HepG2 (cell line): ENCODE data around the gene GBGT1. TPM values are rescaled to one million over a fixed set of nuclear protein-coding genes. Genes with fewer than 3 reads are reported as not detected.

Source experiments
- ARHGAP35 ChIP-seq: sonication (generic); formaldehyde crosslinking; IDR thresholded peaks from 2 replicates; pipeline ENCODE4 v1.9.0; 2022; ENCODE audit warnings: mild to moderate bottlenecking, inconsistent platforms, moderate library complexity, missing genetic modification reagents, borderline replicate concordance
- BRF2 ChIP-seq: sonication (generic); formaldehyde crosslinking; IDR thresholded peaks from 2 replicates; pipeline ENCODE4 v1.8.1; 2022; ENCODE audit warnings: mild to moderate bottlenecking, missing genetic modification reagents
- ELF3 ChIP-seq: IDR thresholded peaks from 2 replicates; pipeline ENCODE4 v1.6.1; 2016; ENCODE audit warnings: missing genetic modification reagents, missing compliant biosample characterization
- GPN1 ChIP-seq: sonication (generic); formaldehyde crosslinking; IDR thresholded peaks from 2 replicates; pipeline ENCODE4 v1.5.1; 2020; ENCODE audit warnings: missing genetic modification reagents, borderline replicate concordance
- HES4 ChIP-seq: sonication (generic); formaldehyde crosslinking; IDR thresholded peaks from 2 replicates; pipeline ENCODE4 v1.9.0; 2021; ENCODE audit warnings: mild to moderate bottlenecking, missing genetic modification reagents, borderline replicate concordance
- HNRNPL ChIP-seq: fragments of 200-400 bp; formaldehyde crosslinking; IDR thresholded peaks from 2 replicates; pipeline ENCODE4 v1.6.1; 2017; ENCODE audit warnings: mild to moderate bottlenecking, low read depth, low read length
- IKZF5 ChIP-seq: IDR thresholded peaks from 2 replicates; pipeline ENCODE4 v1.6.1; 2018; ENCODE audit warnings: missing genetic modification reagents, mild to moderate bottlenecking, missing compliant biosample characterization
- KLF16 ChIP-seq, 2 experiments: sonication (generic) in 1 of 2; formaldehyde crosslinking in 1 of 2; IDR thresholded peaks; 2 replicates each; pipeline versions ENCODE4 v1.6.1 to v1.8.0; 2016 to 2023; ENCODE audit warnings: missing genetic modification reagents in 2 of 2, missing compliant biosample characterization in 1 of 2
- MED1 ChIP-seq: sonication (generic); formaldehyde crosslinking; IDR thresholded peaks from 2 replicates; pipeline ENCODE4 v1.4.0; 2020; ENCODE audit warnings: missing genetic modification reagents
- MEIS1 ChIP-seq: sonication (generic); formaldehyde crosslinking; IDR thresholded peaks from 2 replicates; pipeline ENCODE4 v1.9.0; 2021; ENCODE audit warnings: mild to moderate bottlenecking, missing genetic modification reagents, moderate library complexity, borderline replicate concordance
- NFE2L2 ChIP-seq: fragments of 150-350 bp; IDR thresholded peaks from 2 replicates; pipeline ENCODE4 v1.6.1; 2014; ENCODE audit warnings: low read length
- RAD21 ChIP-seq: fragments of 450-650 bp; formaldehyde crosslinking; IDR thresholded peaks from 2 replicates; pipeline ENCODE4 v1.5.0; 2020; ENCODE audit warnings: mild to moderate bottlenecking
- RELA ChIP-seq: sonication (generic); formaldehyde crosslinking; IDR thresholded peaks from 2 replicates; pipeline ENCODE4 v1.4.0; 2020; ENCODE audit warnings: missing genetic modification reagents
- SIX4 ChIP-seq: sonication (generic); formaldehyde crosslinking; IDR thresholded peaks from 2 replicates; pipeline ENCODE4 v1.4.0; 2020; ENCODE audit warnings: missing genetic modification reagents
- SMC3 ChIP-seq: IDR thresholded peaks from 2 replicates; pipeline ENCODE4 v1.6.1; 2011; ENCODE audit warnings: low read length, improper control_type of control experiment
- SMYD3 ChIP-seq: sonication (generic); formaldehyde crosslinking; IDR thresholded peaks from 2 replicates; pipeline ENCODE4 v1.8.1; 2023; ENCODE audit warnings: mild to moderate bottlenecking, missing genetic modification reagents
- SP2 ChIP-seq: sonication (generic); formaldehyde crosslinking; IDR thresholded peaks from 2 replicates; pipeline ENCODE4 v1.5.1; 2020; ENCODE audit warnings: mild to moderate bottlenecking, missing genetic modification reagents
- STAT5B ChIP-seq: sonication (generic); formaldehyde crosslinking; IDR thresholded peaks from 2 replicates; pipeline ENCODE4 v1.4.0; 2020; ENCODE audit warnings: missing genetic modification reagents
- THAP9 ChIP-seq: sonication (generic); formaldehyde crosslinking; IDR thresholded peaks from 2 replicates; pipeline ENCODE4; 2020; ENCODE audit warnings: missing genetic modification reagents, mild to moderate bottlenecking, borderline replicate concordance
- U2AF1 ChIP-seq: fragments of 200-400 bp; formaldehyde crosslinking; optimal IDR thresholded peaks from 2 replicates; pipeline ENCODE3; 2017; ENCODE audit warnings: mild to moderate bottlenecking, low read depth, low read length
- WIZ ChIP-seq: sonication (generic); formaldehyde crosslinking; IDR thresholded peaks from 2 replicates; pipeline ENCODE4 v1.5.1; 2020; ENCODE audit warnings: mild to moderate bottlenecking, missing genetic modification reagents
- ZFAT ChIP-seq: sonication (generic); formaldehyde crosslinking; conservative IDR thresholded peaks from 2 replicates; pipeline ENCODE4 v1.8.1; 2023; ENCODE audit warnings: missing genetic modification reagents, inconsistent platforms
- ZFP1 ChIP-seq: IDR thresholded peaks from 2 replicates; pipeline ENCODE4 v1.6.1; 2016
- ZKSCAN8 ChIP-seq: IDR thresholded peaks from 2 replicates; pipeline ENCODE4 v1.6.1; 2016; ENCODE audit warnings: borderline replicate concordance, missing genetic modification reagents, missing compliant biosample characterization
- ZMYM2 ChIP-seq: sonication (generic); formaldehyde crosslinking; IDR thresholded peaks from 2 replicates; pipeline ENCODE4 v1.8.0; 2022; ENCODE audit warnings: mild to moderate bottlenecking, missing genetic modification reagents
- ZNF7 ChIP-seq: IDR thresholded peaks from 2 replicates; pipeline ENCODE4 v1.6.1; 2016; ENCODE audit warnings: missing biosample characterization, missing genetic modification reagents
- ZNF816 ChIP-seq: sonication (generic); formaldehyde crosslinking; IDR thresholded peaks from 2 replicates; pipeline ENCODE4 v1.8.0; 2022; ENCODE audit warnings: missing genetic modification reagents, mild to moderate bottlenecking, borderline replicate concordance
- polyA plus RNA-seq, 8 experiments: library from polyadenylated mRNA; depleted of rRNA in 3 of 8; stranded (reverse) in 7 of 8; unstranded in 1 of 8; fragments of >200 nt; fragmentation: Illumina TruSeq in 4 of 8; extraction: Trizol in 4 of 8; gene quantifications; 2 replicates each; pipeline versions ENCODE4 v1.2.1 to v1.2.3, GENCODE V29; 2011 to 2016; ENCODE audit warnings: low read depth in 4 of 8, missing spikeins in 1 of 8, mixed read lengths in 1 of 8; ENCODE audit not compliant: insufficient read depth in 1 of 8
- total RNA-seq, 5 experiments: library from RNA; depleted of rRNA; stranded (reverse); fragments of >200 nt; fragmentation: Illumina TruSeq; extraction: Trizol; gene quantifications; 2 replicates each; pipeline ENCODE4 v1.2.3, GENCODE V29; 2016; ENCODE audit warnings: low read depth in 1 of 5

GBGT1 gene
- total and polyA plus RNA-seq, 2 of the 13 experiments (the other 11 are each of a cell fraction or from before 2014, with no cell fraction given) = not detected

- TF ChIP-seq RAD21 (CRISPR knock-in tag) (peak; percentile 55; the same call in 1 of the 2 replicates), SP2 (no peak), ZFAT (no peak), MEIS1 (CRISPR knock-in tag) (peak; percentile 83), SMC3 (no peak), IKZF5 (CRISPR knock-in tag) (peak; percentile 68), BRF2 (no peak), HNRNPL (peak; percentile 80; the same call in 1 of the 2 replicates), WIZ (CRISPR knock-in tag) (no peak), SMYD3 (CRISPR knock-in tag) (no peak), SIX4 (no peak), STAT5B (CRISPR knock-in tag) (no peak), ZKSCAN8 (CRISPR knock-in tag) (no peak), GPN1 (0 out of 2 replicates have a peak, but pooled peaks have one; percentile 36), ZFP1 (CRISPR knock-in tag) (no peak), MED1 (CRISPR knock-in tag) (peak; percentile 75), ZNF7 (CRISPR knock-in tag) (no peak), NFE2L2 (no peak), THAP9 (CRISPR knock-in tag) (no peak), ELF3 (CRISPR knock-in tag) (peak; percentile 60; the same call in 1 of the 2 replicates), ZNF816 (CRISPR knock-in tag) (0 out of 2 replicates have a peak, but pooled peaks have one; percentile 39), RELA (CRISPR knock-in tag) (no peak), HES4 (CRISPR knock-in tag) (peak; percentile 66; the same call in 1 of the 2 replicates), U2AF1 (no peak), KLF16 (CRISPR knock-in tag; IDR thresholded peaks at IDR 0.05) (peak in 1 of 2 experiments; percentile 74; a peak in 2 of 4 replicates), ZMYM2 (CRISPR knock-in tag) (no peak), ARHGAP35 (no peak; the same call in 1 of the 2 replicates)
Observed at GRCh38 chr9:133149130-133150015, 14.3 kb downstream of the GBGT1 start (continued).
